Naive thymus-derived CD4-positive, alpha-beta T cell (primary cell): ENCODE measurements around the gene NEK9. TPM values are rescaled to one million over a fixed set of nuclear protein-coding genes. Genes with fewer than 3 reads are reported as not detected.

ENCODE experiments used
- ATAC-seq: fragments of 150-1000 bp; cut with Tn5 transposase; 2 replicates; pipeline ENCODE4 v1.10.0; 2021; ENCODE audit warnings: mild to moderate bottlenecking, moderate library complexity
- CTCF ChIA-PET: fragments of 350-600 bp; sonication (Branson Sonifier 250); formaldehyde crosslinking; loops from one replicate; lab custom pipeline; 2021; ENCODE audit warnings: antibody characterized with exemption; lab: Charles Lee
- POLR2A ChIA-PET: fragments of 350-600 bp; sonication (Branson Sonifier 250); formaldehyde crosslinking; loops from one replicate; lab custom pipeline; 2021; ENCODE audit warnings: antibody characterized with exemption, inconsistent platforms; lab: Charles Lee
- DNase-seq, 9 donors: peaks; one replicate each; pipeline versions ENCODE4 v3.0.0 to v3.0.0-alpha.2; 2020 to 2022; ENCODE audit warnings: mixed read lengths in 1 of 9
- H3K27ac ChIP-seq: one replicate; pipeline ENCODE4 v1.7.0; 2013; ENCODE audit warnings: mild to moderate bottlenecking, low read depth, low read length, moderate library complexity
- H3K27me3 ChIP-seq, 2 donors: one replicate each; pipeline ENCODE4 v1.7.0; 2013; ENCODE audit warnings: low read length in 2 of 2, mild to moderate bottlenecking in 2 of 2, moderate library complexity in 2 of 2; ENCODE audit not compliant: control insufficient read depth in 2 of 2, insufficient read depth in 2 of 2
- H3K36me3 ChIP-seq, 3 experiments: 1 replicate in 2 of 3; 2 replicates in 1 of 3; pipeline ENCODE4 v1.7.0; 2013; ENCODE audit warnings: low read length in 3 of 3, mild to moderate bottlenecking in 3 of 3, moderate library complexity in 1 of 3; ENCODE audit not compliant: insufficient read depth in 3 of 3, control insufficient read depth in 2 of 3
- H3K4me1 ChIP-seq, 2 donors: one replicate each; pipeline ENCODE4 v1.7.0; 2013; ENCODE audit warnings: low read length in 2 of 2, mild to moderate bottlenecking in 2 of 2, moderate library complexity in 1 of 2; ENCODE audit not compliant: control insufficient read depth in 2 of 2, insufficient read depth in 2 of 2
- H3K4me3 ChIP-seq: 2 replicates; pipeline ENCODE4 v1.7.0; 2013; ENCODE audit warnings: mild to moderate bottlenecking, low read length
- H3K9me3 ChIP-seq, 3 experiments: 1 replicate in 2 of 3; 2 replicates in 1 of 3; pipeline ENCODE4 v1.7.0; 2013; ENCODE audit warnings: low read length in 3 of 3; ENCODE audit not compliant: control insufficient read depth in 2 of 3
- H3K27ac Mint-ChIP-seq, 9 donors: one replicate each; pipeline ENCODE4 v1.8.0; 2020 to 2022; ENCODE audit warnings: mixed read lengths in 9 of 9, mild to moderate bottlenecking in 8 of 9, moderate library complexity in 5 of 9, inconsistent platforms in 2 of 9
- H3K27me3 Mint-ChIP-seq, 5 donors: one replicate each; pipeline ENCODE4 v1.8.0; 2021 to 2022; ENCODE audit warnings: mixed read lengths in 5 of 5, mild to moderate bottlenecking in 1 of 5
- H3K36me3 Mint-ChIP-seq, 5 donors: one replicate each; pipeline ENCODE4 v1.8.0; 2020 to 2022; ENCODE audit warnings: mixed read lengths in 5 of 5, mild to moderate bottlenecking in 3 of 5, inconsistent platforms in 1 of 5
- H3K4me1 Mint-ChIP-seq, 7 donors: one replicate each; pipeline ENCODE4 v1.8.0; 2020 to 2022; ENCODE audit warnings: mixed read lengths in 7 of 7, mild to moderate bottlenecking in 3 of 7, inconsistent platforms in 1 of 7
- H3K4me3 Mint-ChIP-seq, 10 donors: one replicate each; pipeline ENCODE4 v1.8.0; 2020 to 2022; ENCODE audit warnings: mild to moderate bottlenecking in 10 of 10, mixed read lengths in 10 of 10, moderate library complexity in 6 of 10, inconsistent platforms in 2 of 10
- H3K9me3 Mint-ChIP-seq, 11 donors: one replicate each; pipeline ENCODE4 v1.8.0; 2020 to 2022; ENCODE audit warnings: mixed read lengths in 11 of 11, mild to moderate bottlenecking in 4 of 11, inconsistent platforms in 1 of 11, moderate library complexity in 1 of 11
- intact Hi-C, 2 donors: fragments of 100-400 bp; cut with micrococcal nuclease; formaldehyde crosslinking; loops; one replicate each; pipeline ENCODE4 v1.15.1; 2023
- polyA plus RNA-seq, 2 donors: library from polyadenylated mRNA; unstranded; fragments of 300-500 nt; fragmentation: Illumina TruSeq; gene quantifications; one replicate each; pipeline ENCODE4 v1.2.3, GENCODE V29; 2021
- total RNA-seq, 6 experiments: library from RNA in 5 of 6; stranded (reverse) in 5 of 6; gene quantifications; 1 replicate in 5 of 6; 2 replicates in 1 of 6; pipeline ENCODE4 v1.2.3 and lab custom pipeline; 2021 to 2026

The NEK9 gene
- total and polyA plus RNA-seq, 7 experiments from 2014 or later, result 16.6 to 141 (median 83.4) TPM

DNA sequence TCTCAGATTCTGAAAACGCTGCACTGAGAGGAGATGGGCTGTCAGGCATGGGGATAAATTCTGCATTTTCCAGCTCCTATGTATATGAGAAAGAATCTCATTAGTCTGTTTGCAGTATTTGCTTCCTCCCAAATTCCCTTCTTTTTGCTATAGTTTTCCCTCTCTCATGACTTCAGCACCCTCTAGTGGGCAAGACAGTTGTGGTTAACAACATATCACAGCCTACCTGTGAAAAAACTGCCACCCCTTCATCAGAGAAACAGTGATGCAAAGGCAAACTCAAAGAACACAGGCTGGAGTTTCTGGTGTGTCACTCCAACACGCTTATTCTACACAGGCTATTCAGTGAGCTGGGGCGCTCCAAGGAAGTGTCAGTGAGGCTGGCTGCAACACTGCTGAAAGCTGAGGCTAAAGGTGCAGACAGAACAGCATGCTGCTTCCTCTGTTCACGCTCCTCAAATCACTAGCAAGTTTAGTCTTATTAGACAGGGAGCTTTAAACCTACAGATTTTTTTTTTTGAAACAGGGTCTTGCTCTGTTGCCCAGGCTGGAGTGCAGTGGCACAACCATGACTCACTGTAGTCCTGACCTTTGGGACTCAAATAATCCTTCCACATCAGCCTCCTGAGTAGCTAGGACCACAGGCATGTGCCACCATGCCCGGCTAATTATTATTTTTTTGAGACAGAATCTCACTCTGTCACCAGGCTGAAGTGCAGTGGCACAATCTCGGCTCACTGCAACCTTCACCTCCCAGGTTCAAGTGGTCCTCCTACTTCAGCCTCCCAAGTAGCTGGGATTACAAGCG is 38.1 kb downstream of the NEK9 start:
- POLR2A ChIA-PET, result interaction anchor here (0.7 to 2.1 kb wide), 2 partner anchors 147 to 183 kb away, joined by 3 to 7 read pairs; no protein-coding TSS in a partner anchor
- H3K4me3 Mint-ChIP-seq, result no peak overlapping the region
- ATAC-seq (peak; percentile 67), DNase-seq (peak in 7 of 9 donors; percentile 27 to 55 (median 47))
- CTCF ChIA-PET, result interaction anchor here (0.6 to 6.9 kb wide), 21 partner anchors 11 to 480 kb away, joined by 3 to 78 read pairs (median 4); partner anchors contain the start of gene EIF2B2
- Histone ChIP-seq H3K9me3 (no peaks in the 10 kb centered on the region), H3K27me3 (no peaks in the 10 kb centered on the region), H3K4me1 (no peaks in the 10 kb centered on the region), H3K4me3 (no peak overlapping the region), H3K27ac (no peak overlapping the region), H3K36me3 (peaks cover 17 to 69% (median 26%) of the 10 kb centered on the region in 3 experiments)
- H3K9me3 Mint-ChIP-seq, result no peaks in the 10 kb centered on the region
- intact Hi-C loops, result loop anchor here (1.0 to 2.0 kb wide), 6 partner anchors 142 to 480 kb away; no protein-coding TSS in a partner anchor
- no peaks in the 10 kb centered on the region for H3K27me3 Mint-ChIP-seq
- no peaks in the 10 kb centered on the region for H3K4me1 Mint-ChIP-seq
- peaks cover 5 to 51% (median 12%) of the 10 kb centered on the region in 5 donors for H3K36me3 Mint-ChIP-seq
- H3K27ac Mint-ChIP-seq, result peak overlapping the region in 1 of 9 donors; percentile 40

DNA sequence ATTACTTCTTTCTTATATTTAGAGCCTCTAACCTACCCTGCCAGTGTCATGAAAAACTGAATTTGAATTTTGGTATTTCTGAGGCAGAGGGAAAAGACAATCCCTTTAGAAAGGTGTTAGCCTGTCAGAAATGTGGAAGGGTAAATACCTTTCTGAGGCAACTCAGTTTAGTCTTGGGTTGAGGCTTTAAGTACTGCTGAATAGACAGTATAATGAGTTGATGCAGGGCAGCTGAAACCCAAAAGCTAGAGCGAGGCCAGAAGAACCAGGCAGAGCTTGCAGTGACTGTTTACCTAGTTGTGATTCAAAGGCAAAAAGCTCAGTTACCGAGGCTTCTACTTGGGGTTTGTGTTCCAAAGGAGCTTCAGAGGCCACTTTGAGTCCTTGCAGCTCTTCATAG is 38.7 kb downstream of the NEK9 start:
- ATAC-seq (no peak), DNase-seq (no peak)
- Mint-ChIP-seq H3K9me3 (no peaks in the 10 kb centered on the region), H3K4me1 (no peaks in the 10 kb centered on the region), H3K27ac (no peak overlapping the region), H3K27me3 (no peaks in the 10 kb centered on the region), H3K36me3 (peaks cover 5 to 51% (median 11%) of the 10 kb centered on the region in 5 donors), H3K4me3 (no peak overlapping the region)
- ChIA-PET CTCF (interaction anchor here (0.6 to 6.9 kb wide), 18 partner anchors 10 to 479 kb away, joined by 3 to 78 read pairs (median 4); partner anchors contain the start of gene EIF2B2), POLR2A (interaction anchor here (0.7 to 2.1 kb wide), 2 partner anchors 147 to 183 kb away, joined by 3 to 7 read pairs; no protein-coding TSS in a partner anchor)
- Histone ChIP-seq H3K36me3 (peaks cover 17 to 72% (median 30%) of the 10 kb centered on the region in 3 experiments), H3K4me3 (no peak overlapping the region), H3K27me3 (no peaks in the 10 kb centered on the region), H3K4me1 (no peaks in the 10 kb centered on the region), H3K9me3 (no peaks in the 10 kb centered on the region), H3K27ac (no peak overlapping the region)
- intact Hi-C loops, result loop anchor here (1.0 to 2.0 kb wide), 6 partner anchors 142 to 479 kb away; no protein-coding TSS in a partner anchor

DNA sequence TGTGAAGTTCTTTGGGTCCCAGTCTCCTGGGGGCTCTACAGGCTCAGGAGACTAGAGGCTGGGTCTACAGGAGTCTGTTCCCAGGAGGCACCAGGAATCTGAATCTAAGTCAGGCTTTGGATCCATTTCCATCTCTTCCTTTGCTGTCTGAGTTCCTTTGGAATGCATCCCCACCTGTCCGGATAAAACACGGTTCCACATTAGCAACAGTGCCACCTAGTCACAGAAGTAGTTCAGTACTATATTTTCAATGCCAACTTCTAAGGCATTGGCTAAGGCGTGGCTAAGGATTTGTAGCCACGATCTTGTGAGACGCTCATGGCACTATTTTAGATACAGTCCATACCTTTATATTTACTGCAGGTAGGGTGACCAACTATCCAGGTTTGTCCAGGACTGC is 42.3 kb downstream of the NEK9 start:
- DNase-seq (no peak), ATAC-seq (no peak)
- CTCF ChIA-PET, result no interaction called here
- Mint-ChIP-seq H3K4me3 (no peak overlapping the region), H3K4me1 (no peaks in the 10 kb centered on the region), H3K9me3 (no peaks in the 10 kb centered on the region), H3K27me3 (no peaks in the 10 kb centered on the region), H3K36me3 (peaks cover 5 to 42% (median 8%) of the 10 kb centered on the region in 5 donors), H3K27ac (no peak overlapping the region)
- no peaks in the 10 kb centered on the region for H3K4me1 ChIP-seq
- intact Hi-C loops, result no loop called here
- no peak overlapping the region for H3K4me3 ChIP-seq
- H3K27me3 ChIP-seq, result no peaks in the 10 kb centered on the region
- H3K36me3 ChIP-seq, result peaks cover 17 to 64% (median 27%) of the 10 kb centered on the region in 3 experiments
- POLR2A ChIA-PET, result no interaction called here
- no peaks in the 10 kb centered on the region for H3K9me3 ChIP-seq
- H3K27ac ChIP-seq, result no peak overlapping the region

DNA sequence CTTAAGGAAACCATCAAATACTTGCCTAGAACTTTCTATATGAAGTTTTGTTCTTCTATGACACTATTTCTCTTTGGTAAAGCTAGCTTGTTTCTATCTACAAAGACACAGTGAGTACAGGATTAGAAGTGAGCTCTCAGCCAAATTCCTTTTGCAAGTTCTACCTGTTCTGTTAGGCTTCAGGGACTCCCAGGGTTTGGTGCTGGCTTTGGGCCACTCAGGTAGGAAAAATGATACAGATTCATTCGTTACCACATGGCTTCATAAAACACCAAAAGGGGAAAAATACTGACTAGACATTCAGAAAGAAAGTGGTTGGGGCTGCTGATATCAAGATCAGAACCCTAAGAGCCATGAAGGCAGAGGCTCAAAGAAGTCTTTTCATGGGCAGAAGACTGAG is 43.6 kb downstream of the NEK9 start:
- no peak overlapping the region for H3K4me3 Mint-ChIP-seq
- ChIA-PET POLR2A (no interaction called here), CTCF (no interaction called here)
- Histone ChIP-seq H3K4me3 (no peak overlapping the region), H3K27me3 (no peaks in the 10 kb centered on the region), H3K4me1 (no peaks in the 10 kb centered on the region), H3K36me3 (peaks cover 16 to 58% (median 27%) of the 10 kb centered on the region in 3 experiments), H3K27ac (no peak overlapping the region), H3K9me3 (no peaks in the 10 kb centered on the region)
- no peak for ATAC-seq
- intact Hi-C loops, result no loop called here
- H3K36me3 Mint-ChIP-seq, result peaks cover 5 to 42% (median 8%) of the 10 kb centered on the region in 5 donors
- DNase-seq, result no peak
- peak overlapping the region in 1 of 9 donors; percentile 38 for H3K27ac Mint-ChIP-seq
- no peaks in the 10 kb centered on the region for H3K27me3 Mint-ChIP-seq
- H3K9me3 Mint-ChIP-seq, result no peaks in the 10 kb centered on the region
- no peaks in the 10 kb centered on the region for H3K4me1 Mint-ChIP-seq

DNA sequence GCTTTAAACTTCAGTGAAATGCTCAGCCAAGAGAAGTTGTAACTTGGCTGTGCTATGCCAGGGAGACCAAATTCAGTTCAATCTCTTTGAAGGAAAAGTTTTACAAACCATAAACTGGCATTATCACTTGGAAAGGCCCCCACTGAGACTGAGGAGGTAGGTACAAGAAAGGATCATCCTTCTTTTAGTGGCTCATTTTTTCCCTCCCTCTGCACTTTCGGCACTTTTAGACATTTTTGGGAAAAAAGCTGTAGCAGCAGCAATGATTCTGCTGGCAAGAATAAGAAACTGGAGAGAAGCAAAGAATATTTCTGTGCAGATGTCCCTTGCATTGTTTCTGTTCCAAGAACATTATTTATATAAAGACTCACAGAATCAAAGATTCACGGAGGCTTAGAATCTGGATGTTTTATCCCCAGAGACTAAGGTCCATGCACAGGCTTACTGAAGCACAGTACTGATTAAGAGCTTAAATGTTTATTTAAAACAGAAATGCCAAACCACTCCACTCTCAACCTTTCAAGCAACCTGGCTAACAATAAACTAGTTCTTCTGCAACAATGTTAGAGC is 45.1 kb downstream of the NEK9 start:
- intact Hi-C loops, result no loop called here
- Histone ChIP-seq H3K36me3 (peaks cover 11 to 43% (median 19%) of the 10 kb centered on the region in 3 experiments), H3K27ac (no peak overlapping the region), H3K27me3 (no peaks in the 10 kb centered on the region), H3K4me3 (no peak overlapping the region), H3K4me1 (no peaks in the 10 kb centered on the region), H3K9me3 (no peaks in the 10 kb centered on the region)
- DNase-seq, result no peak
- H3K27me3 Mint-ChIP-seq, result no peaks in the 10 kb centered on the region
- H3K4me3 Mint-ChIP-seq, result no peak overlapping the region
- peaks cover 0 to 9% (median 0%) of the 10 kb centered on the region in 7 donors for H3K4me1 Mint-ChIP-seq
- POLR2A ChIA-PET, result interaction anchor here (1.2 kb wide), 1 partner anchor 23 kb away, joined by 3 read pairs; no protein-coding TSS in a partner anchor
- peak overlapping the region in 1 of 9 donors; percentile 3 for H3K27ac Mint-ChIP-seq
- no peak for ATAC-seq
- peaks cover 3 to 32% (median 5%) of the 10 kb centered on the region in 5 donors for H3K36me3 Mint-ChIP-seq
- no peaks in the 10 kb centered on the region for H3K9me3 Mint-ChIP-seq
- CTCF ChIA-PET, result interaction anchor here (0.5 kb wide), 2 partner anchors 64 to 204 kb away, joined by 5 read pairs; no protein-coding TSS in a partner anchor

DNA sequence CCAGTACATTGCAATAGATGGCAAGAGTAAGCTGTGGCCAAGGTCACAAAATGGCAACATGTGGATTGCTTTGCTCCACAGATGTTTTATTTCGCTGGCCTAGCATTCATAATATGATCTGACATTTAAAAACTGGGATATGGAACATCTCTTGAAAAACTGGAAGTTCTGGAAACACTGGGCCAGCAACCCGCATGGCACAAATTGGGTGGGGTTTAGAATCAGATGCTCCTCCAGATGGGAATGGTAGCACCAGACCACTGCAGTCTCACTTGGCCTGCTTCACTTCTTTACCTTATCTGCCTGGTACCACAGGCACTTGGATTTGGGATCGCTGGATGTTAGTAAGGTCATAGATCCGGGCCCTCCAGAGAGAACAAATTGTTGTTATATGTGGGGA is 47.3 kb downstream of the NEK9 start:
- Mint-ChIP-seq H3K27me3 (no peaks in the 10 kb centered on the region), H3K9me3 (no peaks in the 10 kb centered on the region), H3K36me3 (peaks cover 0 to 17% (median 5%) of the 10 kb centered on the region in 5 donors), H3K27ac (peak overlapping the region in 1 of 9 donors; percentile 28), H3K4me1 (peaks cover 0 to 9% (median 0%) of the 10 kb centered on the region in 7 donors), H3K4me3 (no peak overlapping the region)
- intact Hi-C loops, result no loop called here
- POLR2A ChIA-PET, result no interaction called here
- Histone ChIP-seq H3K36me3 (peaks cover under 1 to 23% (median 12%) of the 10 kb centered on the region in 3 experiments), H3K9me3 (no peaks in the 10 kb centered on the region), H3K4me3 (no peak overlapping the region), H3K27me3 (no peaks in the 10 kb centered on the region), H3K4me1 (no peaks in the 10 kb centered on the region), H3K27ac (no peak overlapping the region)
- CTCF ChIA-PET, result interaction anchor here (0.7 kb wide), 1 partner anchor 464 kb away, joined by 3 read pairs; no protein-coding TSS in a partner anchor
- DNase-seq (no peak), ATAC-seq (no peak)
